ENCODE data around the gene CFAP251. TPM values are rescaled to one million over a fixed set of nuclear protein-coding genes. Genes with fewer than 3 reads are reported as not detected.

The CFAP251 gene
- total RNA-seq, 2 experiments from 2014 or later, result 0.59 to 0.65 TPM

- no peak overlapping the region for H3K27ac Mint-ChIP-seq
- intact Hi-C loops (cut with DNase I, micrococcal nuclease), result no loop called here
- CTCF ChIA-PET, result interaction anchor here (0.5 to 1.6 kb wide), 3 partner anchors 176 to 454 kb away, joined by 3 read pairs; no protein-coding TSS in a partner anchor
- ATAC-seq (no peak), DNase-seq (no peak)
- POLR2A ChIA-PET, result no interaction called here
- H3K36me3 Mint-ChIP-seq (ENCODE audit: low read depth), result no peaks in the 10 kb centered on the region
- H3K4me3 Mint-ChIP-seq, result no peak overlapping the region
- H3K4me1 Mint-ChIP-seq, result no peaks in the 10 kb centered on the region
- no peaks in the 10 kb centered on the region for H3K9me3 Mint-ChIP-seq (ENCODE audit: low read depth)
- H3K27me3 Mint-ChIP-seq, result no peaks in the 10 kb centered on the region
Observed at GRCh38 chr12:121947981-121948380, 29.6 kb downstream of the CFAP251 start.

GRCh38 chr12:121949648-121950397 is 31.4 kb downstream of the CFAP251 start:
- intact Hi-C loops (cut with DNase I, micrococcal nuclease), result no loop called here
- no peaks in the 10 kb centered on the region for H3K9me3 Mint-ChIP-seq (ENCODE audit: low read depth)
- no peak for DNase-seq
- POLR2A ChIA-PET, result interaction anchor here (0.6 kb wide), 1 partner anchor 107 kb away, joined by 3 read pairs; no protein-coding TSS in a partner anchor
- H3K4me1 Mint-ChIP-seq, result no peaks in the 10 kb centered on the region
- H3K27me3 Mint-ChIP-seq, result no peaks in the 10 kb centered on the region
- H3K27ac Mint-ChIP-seq, result no peak overlapping the region
- H3K4me3 Mint-ChIP-seq, result no peak overlapping the region
- no peak for ATAC-seq
- CTCF ChIA-PET, result interaction anchor here (0.6 to 1.6 kb wide), 2 partner anchors 32 to 571 kb away, joined by 3 read pairs; partner anchors contain the start of gene CFAP251
- H3K36me3 Mint-ChIP-seq (ENCODE audit: low read depth), result no peaks in the 10 kb centered on the region

- intact Hi-C loops (cut with DNase I, micrococcal nuclease), result no loop called here
- DNase-seq, result no peak
- H3K27ac Mint-ChIP-seq, result no peak overlapping the region
- ChIA-PET CTCF (no interaction called here), POLR2A (no interaction called here)
- no peak overlapping the region for H3K4me3 Mint-ChIP-seq
- H3K9me3 Mint-ChIP-seq (ENCODE audit: low read depth), result no peaks in the 10 kb centered on the region
- H3K27me3 Mint-ChIP-seq, result no peaks in the 10 kb centered on the region
- no peak for ATAC-seq
- no peaks in the 10 kb centered on the region for H3K36me3 Mint-ChIP-seq (ENCODE audit: low read depth)
- no peaks in the 10 kb centered on the region for H3K4me1 Mint-ChIP-seq
Observed at GRCh38 chr12:121953117-121953692, 34.8 kb downstream of the CFAP251 start.

- DNase-seq (no peak), ATAC-seq (no peak)
- Mint-ChIP-seq H3K27me3 (no peaks in the 10 kb centered on the region), H3K36me3 (ENCODE audit: low read depth) (no peaks in the 10 kb centered on the region), H3K4me1 (no peaks in the 10 kb centered on the region), H3K4me3 (no peak overlapping the region), H3K27ac (no peak overlapping the region), H3K9me3 (ENCODE audit: low read depth) (no peaks in the 10 kb centered on the region)
- intact Hi-C loops (cut with DNase I, micrococcal nuclease), result no loop called here
- POLR2A ChIA-PET, result no interaction called here
- CTCF ChIA-PET, result no interaction called here
Observed at GRCh38 chr12:121953695-121954094, 35.3 kb downstream of the CFAP251 start.

GRCh38 chr12:121955258-121956237 is 37.2 kb downstream of the CFAP251 start:
- ChIA-PET POLR2A (no interaction called here), CTCF (interaction anchor here (1.2 kb wide), 1 partner anchor 9 kb away, joined by 3 read pairs; no protein-coding TSS in a partner anchor)
- intact Hi-C loops (cut with DNase I, micrococcal nuclease), result no loop called here
- H3K36me3 Mint-ChIP-seq (ENCODE audit: low read depth), result no peaks in the 10 kb centered on the region
- ATAC-seq (no peak), DNase-seq (no peak)
- H3K27me3 Mint-ChIP-seq, result no peaks in the 10 kb centered on the region
- no peak overlapping the region for H3K27ac Mint-ChIP-seq
- no peaks in the 10 kb centered on the region for H3K9me3 Mint-ChIP-seq (ENCODE audit: low read depth)
- H3K4me3 Mint-ChIP-seq, result no peak overlapping the region
- H3K4me1 Mint-ChIP-seq, result no peaks in the 10 kb centered on the region

GRCh38 chr12:121957861-121958515 is 39.6 kb downstream of the CFAP251 start:
- Mint-ChIP-seq H3K4me1 (no peaks in the 10 kb centered on the region), H3K9me3 (ENCODE audit: low read depth) (no peaks in the 10 kb centered on the region), H3K4me3 (no peak overlapping the region), H3K27me3 (no peaks in the 10 kb centered on the region), H3K36me3 (ENCODE audit: low read depth) (no peaks in the 10 kb centered on the region), H3K27ac (no peak overlapping the region)
- ChIA-PET POLR2A (interaction anchor here (0.6 kb wide), 1 partner anchor 170 kb away, joined by 4 read pairs; no protein-coding TSS in a partner anchor), CTCF (no interaction called here)
- no peak for DNase-seq
- intact Hi-C loops (cut with DNase I, micrococcal nuclease), result no loop called here
- ATAC-seq, result no peak

- Mint-ChIP-seq H3K4me3 (no peak overlapping the region), H3K9me3 (ENCODE audit: low read depth) (no peaks in the 10 kb centered on the region), H3K36me3 (ENCODE audit: low read depth) (no peaks in the 10 kb centered on the region), H3K27ac (no peak overlapping the region), H3K4me1 (no peaks in the 10 kb centered on the region), H3K27me3 (no peaks in the 10 kb centered on the region)
- DNase-seq, result no peak
- intact Hi-C loops (cut with DNase I, micrococcal nuclease), result no loop called here
- CTCF ChIA-PET, result no interaction called here
- POLR2A ChIA-PET, result no interaction called here
- ATAC-seq, result no peak
Observed at GRCh38 chr12:121958541-121959240, 40.3 kb downstream of the CFAP251 start.

- POLR2A ChIA-PET, result no interaction called here
- no peak overlapping the region for H3K27ac Mint-ChIP-seq
- H3K4me3 Mint-ChIP-seq, result no peak overlapping the region
- no peaks in the 10 kb centered on the region for H3K36me3 Mint-ChIP-seq (ENCODE audit: low read depth)
- ATAC-seq (no peak), DNase-seq (no peak)
- CTCF ChIA-PET, result no interaction called here
- H3K27me3 Mint-ChIP-seq, result no peaks in the 10 kb centered on the region
- H3K4me1 Mint-ChIP-seq, result no peaks in the 10 kb centered on the region
- intact Hi-C loops (cut with DNase I, micrococcal nuclease), result no loop called here
- no peaks in the 10 kb centered on the region for H3K9me3 Mint-ChIP-seq (ENCODE audit: low read depth)
Observed at GRCh38 chr12:121960541-121960940, 42.1 kb downstream of the CFAP251 start.

GRCh38 chr12:121961195-121961879 is 42.9 kb downstream of the CFAP251 start:
- no peak for DNase-seq
- Mint-ChIP-seq H3K27me3 (no peaks in the 10 kb centered on the region), H3K36me3 (ENCODE audit: low read depth) (no peaks in the 10 kb centered on the region), H3K27ac (no peak overlapping the region), H3K4me3 (no peak overlapping the region), H3K9me3 (ENCODE audit: low read depth) (no peaks in the 10 kb centered on the region), H3K4me1 (no peaks in the 10 kb centered on the region)
- POLR2A ChIA-PET, result no interaction called here
- ATAC-seq, result no peak
- CTCF ChIA-PET, result no interaction called here
- intact Hi-C loops (cut with DNase I, micrococcal nuclease), result no loop called here

GRCh38 chr12:121963341-121964018 is 45.1 kb downstream of the CFAP251 start:
- no peak overlapping the region for H3K4me3 Mint-ChIP-seq
- CTCF ChIA-PET, result interaction anchor here (0.7 to 1.1 kb wide), 3 partner anchors 11 to 85 kb away, joined by 3 read pairs; partner anchors contain the start of gene CFAP251
- POLR2A ChIA-PET, result no interaction called here
- no peak for ATAC-seq
- DNase-seq, result no peak
- no peaks in the 10 kb centered on the region for H3K4me1 Mint-ChIP-seq
- H3K27me3 Mint-ChIP-seq, result no peaks in the 10 kb centered on the region
- intact Hi-C loops (cut with DNase I, micrococcal nuclease), result no loop called here
- no peaks in the 10 kb centered on the region for H3K9me3 Mint-ChIP-seq (ENCODE audit: low read depth)
- H3K27ac Mint-ChIP-seq, result no peak overlapping the region
- H3K36me3 Mint-ChIP-seq (ENCODE audit: low read depth), result no peaks in the 10 kb centered on the region
